MM.1S (cell line): ENCODE measurements around the gene DDX28.

Experiments used
- EZH2 ChIP-seq: fragments of 300-600 bp; sonication (generic); optimal IDR thresholded peaks from 2 replicates; pipeline ENCODE3; 2017; ENCODE audit warnings: low read depth, mild to moderate bottlenecking, antibody characterized with exemption, low read length, mixed read lengths
- TF ChIP-seq, protein P1 (sequence below): fragments of 300-600 bp; sonication (generic); IDR thresholded peaks from 2 replicates; pipeline ENCODE4 v1.5.1; 2016; ENCODE audit warnings: antibody characterized with exemption, low read length, mixed read lengths

DNA sequence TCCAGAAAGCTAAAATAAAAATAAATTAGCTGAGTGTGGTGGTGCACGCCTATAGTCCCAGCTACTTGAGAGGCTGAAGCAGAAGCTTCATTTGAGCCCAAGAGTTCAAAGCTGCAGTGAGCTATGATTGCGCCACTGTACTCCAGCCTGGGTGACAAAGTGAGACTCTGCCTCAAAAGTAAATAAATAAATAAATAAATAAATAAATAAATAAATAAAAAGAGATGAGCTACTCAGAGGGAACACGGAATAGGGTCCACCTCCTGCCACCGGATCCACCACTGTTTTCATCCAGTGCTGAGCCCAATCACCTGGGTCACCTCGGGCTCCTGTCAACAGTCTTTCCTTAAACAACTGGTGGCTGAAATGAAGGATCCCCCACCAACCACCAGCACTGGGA, 36.1 kb downstream of the DDX28 start:
- TF ChIP-seq EZH2, result no peak
- TF ChIP-seq, protein P1, sequence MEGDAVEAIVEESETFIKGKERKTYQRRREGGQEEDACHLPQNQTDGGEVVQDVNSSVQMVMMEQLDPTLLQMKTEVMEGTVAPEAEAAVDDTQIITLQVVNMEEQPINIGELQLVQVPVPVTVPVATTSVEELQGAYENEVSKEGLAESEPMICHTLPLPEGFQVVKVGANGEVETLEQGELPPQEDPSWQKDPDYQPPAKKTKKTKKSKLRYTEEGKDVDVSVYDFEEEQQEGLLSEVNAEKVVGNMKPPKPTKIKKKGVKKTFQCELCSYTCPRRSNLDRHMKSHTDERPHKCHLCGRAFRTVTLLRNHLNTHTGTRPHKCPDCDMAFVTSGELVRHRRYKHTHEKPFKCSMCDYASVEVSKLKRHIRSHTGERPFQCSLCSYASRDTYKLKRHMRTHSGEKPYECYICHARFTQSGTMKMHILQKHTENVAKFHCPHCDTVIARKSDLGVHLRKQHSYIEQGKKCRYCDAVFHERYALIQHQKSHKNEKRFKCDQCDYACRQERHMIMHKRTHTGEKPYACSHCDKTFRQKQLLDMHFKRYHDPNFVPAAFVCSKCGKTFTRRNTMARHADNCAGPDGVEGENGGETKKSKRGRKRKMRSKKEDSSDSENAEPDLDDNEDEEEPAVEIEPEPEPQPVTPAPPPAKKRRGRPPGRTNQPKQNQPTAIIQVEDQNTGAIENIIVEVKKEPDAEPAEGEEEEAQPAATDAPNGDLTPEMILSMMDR, result no peak
